HG03135 (cell line): ENCODE measurements around the gene AKT3.

Source experiments
- ATAC-seq: cut with Tn5 transposase; IDR thresholded peaks from one replicate; pipeline ENCODE4 v1.9.1; 2021; ENCODE audit warnings: mild to moderate bottlenecking, moderate library complexity; ENCODE audit not compliant: unreplicated experiment

The AKT3 gene

DNA sequence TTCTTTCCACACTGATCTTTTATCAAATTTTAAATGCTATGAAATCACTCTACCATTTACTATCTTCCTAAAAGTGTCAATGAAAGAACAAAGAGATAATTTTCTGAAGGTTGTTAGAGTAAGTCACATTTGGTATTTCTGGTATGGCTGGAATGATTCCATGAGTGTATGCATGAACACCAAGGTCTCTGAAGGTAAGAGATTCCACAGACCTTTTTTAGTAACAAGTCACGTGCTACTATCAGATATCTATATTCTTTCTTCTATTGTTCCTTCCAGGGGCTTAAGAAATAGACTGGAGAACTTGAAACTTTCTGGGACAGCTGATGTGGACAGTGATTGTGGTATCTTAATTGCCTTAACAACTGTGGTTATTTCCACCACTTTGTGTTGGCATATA, 329.2 kb downstream of the AKT3 start:
- ATAC-seq = no peak

DNA sequence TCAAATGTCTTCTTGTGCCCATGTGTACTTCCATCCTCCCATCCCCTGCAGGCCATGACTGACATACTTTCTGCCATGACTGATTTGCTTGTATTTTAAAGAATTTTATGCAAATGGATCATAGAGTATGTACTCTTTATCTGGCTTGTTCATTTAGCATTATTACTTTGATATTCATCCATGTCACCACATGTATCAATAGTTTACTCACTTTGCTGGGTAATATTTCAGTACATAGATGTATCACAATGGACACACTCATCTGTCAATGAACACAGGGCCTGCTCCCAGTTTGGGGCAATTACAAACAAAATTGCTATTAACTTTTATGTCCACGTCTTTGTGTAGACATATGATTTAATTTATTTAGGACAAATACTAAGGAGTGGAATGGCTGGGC, 335.1 kb downstream of the AKT3 start:
- ATAC-seq = no peak

DNA sequence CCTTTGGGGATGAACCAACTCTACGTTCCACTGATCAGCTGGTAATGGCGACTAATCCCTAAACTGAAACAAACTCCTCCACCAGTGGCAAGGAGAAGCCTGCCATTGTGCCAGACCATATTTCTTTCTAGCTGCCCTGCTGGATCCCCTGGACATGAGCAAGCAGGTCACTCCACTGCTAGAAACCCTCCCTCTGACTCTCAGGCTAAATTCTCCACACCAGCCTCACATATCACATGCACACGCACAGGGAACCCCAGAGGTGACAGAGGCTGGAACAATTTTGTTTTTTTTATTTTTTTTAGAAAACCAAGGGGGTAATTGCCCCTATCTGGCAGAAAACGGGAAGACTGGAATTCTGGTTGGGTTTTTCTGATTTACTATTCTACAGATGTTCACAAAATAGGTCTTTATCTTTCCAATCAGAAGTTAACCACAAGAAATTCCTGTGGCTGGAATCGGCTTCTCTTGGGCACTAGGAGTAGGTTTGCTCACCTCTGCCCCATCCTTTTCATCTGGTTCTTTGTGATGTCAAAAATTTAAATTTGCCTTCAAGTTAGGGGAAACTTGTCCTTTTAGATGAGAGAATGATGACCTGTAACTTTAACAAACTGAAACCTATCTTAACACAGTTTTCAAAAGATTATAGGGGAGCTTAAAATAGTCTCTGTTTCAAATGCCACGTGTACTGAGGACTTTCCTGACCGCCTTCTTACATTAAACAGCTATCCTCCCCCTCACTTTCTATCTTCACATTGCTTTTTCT, 336.1 kb downstream of the AKT3 start:
- ATAC-seq = no peak

DNA sequence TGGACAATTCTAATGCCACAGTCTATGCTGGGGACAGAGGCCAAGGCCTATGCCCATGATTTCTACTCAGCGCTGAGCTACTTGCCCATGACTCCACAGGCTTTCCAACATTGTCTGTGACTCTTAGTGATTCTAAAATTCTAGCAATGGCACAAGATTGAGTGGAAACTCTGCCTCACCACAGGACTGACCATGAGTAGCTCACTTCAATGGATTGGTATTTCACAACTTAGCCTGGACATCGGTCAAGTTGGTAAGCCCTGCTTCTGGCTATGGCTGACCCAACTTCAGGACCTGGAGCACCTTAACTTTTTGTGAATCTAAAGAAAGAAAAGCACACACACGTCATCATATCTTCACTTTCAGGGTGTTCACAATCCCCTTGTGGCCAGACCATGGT, 339.1 kb downstream of the AKT3 start:
- ATAC-seq = no peak

DNA sequence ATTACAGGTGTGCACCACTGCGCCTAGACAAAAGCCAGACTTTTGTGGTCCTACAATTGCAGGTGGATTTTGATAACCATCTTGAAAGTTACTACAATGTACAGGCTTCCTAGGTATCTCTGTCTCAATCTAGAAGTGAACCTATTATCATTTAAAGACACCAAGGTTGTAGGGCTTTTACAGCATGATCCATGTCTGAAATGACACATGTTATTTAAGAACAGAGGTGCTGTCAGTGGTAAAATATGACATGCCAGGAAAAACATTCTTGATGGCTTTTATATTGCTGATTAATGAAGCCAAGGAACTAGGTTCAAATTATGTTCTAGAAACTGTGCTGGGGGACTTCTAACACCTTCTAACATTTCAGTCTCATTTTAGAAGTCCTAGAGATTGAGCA, 341.1 kb downstream of the AKT3 start:
- no peak for ATAC-seq

DNA sequence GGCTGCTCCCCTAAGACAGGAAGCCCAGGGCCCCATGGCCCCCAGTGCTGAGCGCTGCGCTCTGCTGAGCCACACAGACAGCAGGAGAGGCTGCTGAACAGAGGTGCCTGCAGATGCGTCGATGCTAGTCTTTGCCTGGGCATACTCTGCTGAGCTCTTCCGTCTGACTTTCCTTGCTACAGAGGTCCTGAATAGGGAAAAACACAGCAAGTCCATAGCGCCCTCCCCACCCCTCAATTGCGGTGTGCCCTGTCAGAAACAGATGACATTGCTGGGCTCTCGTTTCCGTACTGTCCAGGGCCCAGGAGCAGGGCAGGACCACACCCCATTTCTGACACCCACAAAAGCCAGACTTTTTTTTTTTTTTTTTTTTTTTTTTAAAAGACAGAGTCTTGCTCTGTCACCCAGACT, 341.7 kb downstream of the AKT3 start:
- peak; percentile 80 for ATAC-seq

DNA sequence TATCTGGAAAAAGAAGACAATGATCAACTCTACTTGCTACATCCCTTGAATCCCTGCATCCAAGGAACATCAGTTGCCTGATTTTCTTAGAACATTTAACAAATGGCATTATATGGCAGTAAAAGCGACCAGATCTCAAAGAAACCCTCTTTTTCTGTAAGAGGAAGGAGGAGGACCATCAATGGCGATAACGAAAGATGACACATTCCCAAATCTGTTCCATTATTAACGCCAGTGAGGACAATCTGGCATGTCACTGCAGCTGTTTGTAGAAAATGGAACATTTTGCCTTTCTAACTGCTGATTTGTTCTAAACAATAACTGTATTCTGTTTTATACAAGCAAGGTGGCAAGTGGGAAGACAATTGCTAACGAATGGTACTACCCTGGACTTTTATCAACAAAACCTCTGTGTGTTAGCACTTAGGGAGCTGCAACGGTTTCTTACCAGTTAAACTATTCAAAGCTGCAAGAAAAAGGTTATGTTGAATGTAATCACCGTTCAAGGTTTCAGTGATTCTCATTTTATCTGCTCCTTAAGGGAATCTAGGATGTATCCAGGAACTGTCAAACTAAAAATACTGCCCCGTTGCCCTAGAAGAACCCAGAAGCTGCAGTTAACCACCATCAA, 342.3 kb downstream of the AKT3 start:
- ATAC-seq = no peak

DNA sequence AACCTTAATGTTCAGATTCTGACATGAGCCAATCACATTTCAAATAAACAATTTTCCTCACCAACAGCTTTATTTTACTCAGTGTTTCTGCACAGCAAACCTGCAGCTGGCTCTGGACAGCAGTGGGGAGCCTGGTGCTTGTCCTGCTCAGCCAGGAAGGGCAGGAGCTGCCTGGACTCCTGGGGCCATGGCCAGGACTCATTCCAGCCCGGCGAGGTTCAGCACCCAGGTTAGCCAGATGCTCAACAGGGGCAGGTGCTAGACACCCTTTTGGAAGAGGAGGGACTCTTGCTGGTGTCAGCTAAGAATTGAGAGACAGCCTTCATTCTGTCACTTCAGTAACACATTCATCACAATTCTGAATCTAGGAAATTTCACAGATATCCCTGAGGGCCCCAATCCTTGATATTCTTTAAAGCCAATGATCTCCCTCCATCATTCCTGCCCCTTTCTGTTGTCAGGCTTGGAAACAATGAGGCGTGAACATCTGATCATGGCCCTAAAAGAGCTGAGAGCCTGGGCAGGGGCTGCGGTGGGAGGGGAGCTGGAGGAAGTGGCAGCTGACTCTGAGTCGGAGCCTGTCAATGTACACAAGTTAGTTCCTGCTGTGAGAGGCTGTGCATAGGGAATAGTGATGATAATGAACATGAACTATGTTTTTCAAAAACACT, 342.9 kb downstream of the AKT3 start:
- ATAC-seq = no peak

DNA sequence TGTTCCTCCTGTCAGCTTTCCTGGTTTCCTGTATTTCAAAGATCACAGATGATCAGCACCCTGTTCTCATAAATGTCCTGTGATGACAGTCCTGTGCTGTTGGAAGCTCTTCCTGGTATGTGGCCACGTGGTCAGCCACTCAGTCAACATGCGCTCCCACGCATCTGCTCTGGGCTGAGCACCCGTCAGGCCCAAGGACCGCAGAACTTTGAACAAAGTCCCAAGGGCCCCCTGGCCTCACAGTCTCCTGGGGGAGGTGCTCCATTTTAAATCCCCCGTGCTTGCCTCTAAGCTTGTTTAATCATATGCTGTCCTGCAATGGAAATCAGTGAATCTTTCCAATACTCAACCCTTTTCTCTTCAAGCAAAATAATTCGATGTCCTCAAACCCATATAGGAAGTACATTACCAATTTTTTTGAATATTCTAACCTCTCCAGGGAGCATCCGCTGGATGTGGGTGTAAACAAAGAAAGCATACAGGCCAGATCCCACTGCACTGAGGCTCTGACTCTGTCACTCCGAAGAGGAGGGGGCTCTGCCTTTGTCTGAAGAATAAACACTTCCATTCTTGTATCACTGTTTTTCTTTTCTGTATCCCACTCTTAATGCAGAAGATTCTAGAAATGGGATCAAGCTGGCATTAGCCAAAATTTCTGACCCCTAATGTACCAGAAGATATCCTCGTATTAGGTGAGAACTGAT, 343.9 kb downstream of the AKT3 start:
- no peak for ATAC-seq

DNA sequence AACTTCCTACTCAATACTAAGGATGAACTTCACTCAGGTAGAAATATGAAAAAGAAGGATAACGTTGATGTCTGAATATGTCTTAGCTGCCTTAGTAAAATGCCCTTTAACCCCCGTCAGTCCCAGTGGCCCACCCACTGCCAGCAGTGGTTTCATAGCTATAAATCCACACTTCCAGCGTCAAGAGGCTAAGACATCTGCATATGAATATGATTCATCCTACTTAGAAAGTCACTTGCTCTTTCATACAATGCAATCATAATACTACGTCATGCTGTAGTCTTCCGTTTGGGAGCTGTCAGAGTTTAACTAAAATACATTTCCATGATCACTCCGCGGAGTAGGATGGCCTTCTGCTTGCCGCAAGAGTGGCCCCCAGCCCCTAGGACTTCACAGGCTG, 346.9 kb downstream of the AKT3 start:
- no peak for ATAC-seq

DNA sequence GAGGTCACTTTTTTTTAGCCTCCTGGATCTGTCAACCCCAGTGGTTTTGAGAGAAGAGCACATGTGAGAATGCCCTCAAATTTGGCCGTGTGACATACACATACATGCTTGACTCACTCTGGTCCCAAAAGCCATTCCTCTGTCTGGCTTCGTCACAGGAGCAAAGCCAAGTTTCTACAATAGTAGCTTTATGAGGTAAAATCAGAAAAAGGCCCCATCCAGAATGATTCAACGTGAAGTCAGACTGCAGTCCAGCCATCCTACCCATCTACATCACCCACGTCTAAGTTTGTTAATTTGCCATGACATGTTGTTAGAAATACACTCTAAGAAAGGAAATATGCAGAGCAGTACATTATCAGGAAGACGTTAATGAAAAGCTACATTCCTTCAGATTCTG, 349.0 kb downstream of the AKT3 start:
- ATAC-seq = no peak

DNA sequence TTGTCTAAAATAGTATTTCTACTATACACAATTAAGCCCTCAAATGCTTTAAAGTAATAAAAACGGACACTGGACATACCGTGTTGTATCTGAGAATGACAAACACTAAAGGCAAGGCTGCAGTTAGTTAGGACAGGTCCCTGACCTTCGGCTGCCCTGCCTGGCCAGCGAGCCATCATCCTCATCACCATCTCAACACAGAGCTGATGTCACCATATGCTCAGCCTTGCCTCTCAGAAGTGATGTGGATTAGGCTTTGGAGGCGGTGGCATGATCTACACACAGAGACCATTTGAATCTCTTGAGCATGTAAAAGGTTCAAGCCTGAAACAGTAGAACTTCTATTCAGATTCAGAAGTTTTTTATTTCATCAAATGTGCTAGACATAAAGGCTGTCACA, 349.5 kb downstream of the AKT3 start:
- ATAC-seq = no peak

DNA sequence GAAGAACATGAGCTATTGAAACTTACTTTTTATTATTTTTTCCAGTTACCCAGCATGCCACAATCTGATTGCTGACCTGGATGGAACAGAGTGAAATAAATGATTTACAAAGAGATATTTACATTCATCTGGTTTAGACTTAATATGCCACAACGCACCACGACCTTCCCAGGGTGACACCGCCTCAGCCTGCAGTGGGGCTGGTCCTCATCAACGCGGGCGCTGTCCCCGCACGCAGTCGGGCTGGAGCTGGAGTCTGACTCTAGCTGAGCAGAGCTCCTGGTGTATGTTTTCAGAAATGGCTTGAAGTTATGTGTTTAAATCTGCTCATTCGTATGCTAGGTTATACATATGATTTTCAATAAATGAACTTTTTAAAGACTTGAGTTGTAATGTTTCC, 350.3 kb downstream of the AKT3 start:
- ATAC-seq = no peak

DNA sequence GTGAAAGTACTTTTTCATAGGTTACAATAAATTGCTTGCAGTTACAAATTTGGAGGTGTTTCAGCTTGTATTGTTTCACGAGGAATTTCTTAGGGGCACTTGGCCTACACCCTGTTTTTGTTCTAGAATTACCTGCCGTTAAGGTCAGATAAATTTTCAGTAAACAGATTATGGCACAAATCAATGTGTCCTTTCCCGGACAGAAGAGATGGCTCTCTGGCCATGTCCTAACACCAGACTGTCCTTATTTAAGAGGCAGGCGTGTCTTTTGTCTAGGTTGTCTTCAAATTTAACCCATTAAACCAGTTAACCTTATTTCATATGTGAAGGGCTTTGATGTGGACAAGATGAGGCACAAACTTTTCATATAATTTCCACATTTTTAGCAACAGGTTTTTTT, 350.8 kb downstream of the AKT3 start:
- ATAC-seq = no peak

DNA sequence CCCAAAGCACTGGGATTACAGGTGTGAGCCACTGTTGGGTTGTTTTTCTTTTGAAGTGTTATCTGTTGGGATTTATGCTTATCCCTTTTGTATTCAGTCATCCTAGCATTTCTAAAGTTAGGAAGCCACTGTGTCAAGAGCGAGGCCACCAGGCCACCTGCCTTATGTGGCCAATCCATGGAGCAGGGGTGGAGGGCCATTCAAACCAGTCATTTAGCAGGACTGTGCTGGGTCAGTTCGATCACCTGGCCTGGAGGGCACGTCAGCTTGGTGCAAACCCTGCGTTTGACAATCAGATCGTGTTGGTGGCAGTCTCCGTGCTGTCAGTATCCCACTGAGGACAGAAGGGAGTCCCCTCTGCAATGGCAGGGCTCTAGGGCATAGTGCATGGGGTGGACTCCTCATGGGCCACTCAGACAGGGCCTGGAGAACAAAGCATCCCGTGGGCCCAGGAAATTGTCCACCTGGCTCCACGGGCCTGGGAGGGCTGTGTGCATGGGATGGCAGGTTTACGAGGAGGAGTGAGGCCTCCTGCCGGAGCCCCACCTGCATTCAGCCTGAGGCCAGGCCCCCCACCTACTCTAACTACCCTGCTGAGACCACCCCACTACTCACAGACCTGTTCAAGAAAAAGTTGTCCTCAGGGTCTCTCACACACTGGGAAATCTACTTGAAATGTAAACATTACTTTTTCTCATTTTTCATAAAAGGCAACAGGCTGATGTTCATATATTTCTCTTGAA, 351.9 kb downstream of the AKT3 start:
- ATAC-seq = no peak

DNA sequence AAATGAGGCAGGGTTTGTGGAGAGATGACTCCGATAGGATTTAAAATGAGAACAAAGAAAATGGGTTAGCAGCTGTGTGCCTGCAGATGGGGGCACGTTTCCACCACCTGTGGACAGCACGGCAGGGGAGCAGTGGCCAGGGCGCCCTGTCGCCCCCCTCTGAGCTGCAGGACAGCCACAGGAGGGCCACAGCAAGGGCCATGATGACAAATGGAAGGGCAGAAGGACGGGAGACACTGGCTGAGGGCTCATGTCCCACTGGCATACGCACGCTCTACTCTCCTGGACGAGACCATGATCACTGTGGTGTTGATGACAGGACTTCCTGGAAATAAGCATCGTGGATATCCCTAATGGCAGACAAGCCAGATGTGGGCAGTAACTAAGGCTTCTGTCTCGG, 353.2 kb downstream of the AKT3 start:
- no peak for ATAC-seq

DNA sequence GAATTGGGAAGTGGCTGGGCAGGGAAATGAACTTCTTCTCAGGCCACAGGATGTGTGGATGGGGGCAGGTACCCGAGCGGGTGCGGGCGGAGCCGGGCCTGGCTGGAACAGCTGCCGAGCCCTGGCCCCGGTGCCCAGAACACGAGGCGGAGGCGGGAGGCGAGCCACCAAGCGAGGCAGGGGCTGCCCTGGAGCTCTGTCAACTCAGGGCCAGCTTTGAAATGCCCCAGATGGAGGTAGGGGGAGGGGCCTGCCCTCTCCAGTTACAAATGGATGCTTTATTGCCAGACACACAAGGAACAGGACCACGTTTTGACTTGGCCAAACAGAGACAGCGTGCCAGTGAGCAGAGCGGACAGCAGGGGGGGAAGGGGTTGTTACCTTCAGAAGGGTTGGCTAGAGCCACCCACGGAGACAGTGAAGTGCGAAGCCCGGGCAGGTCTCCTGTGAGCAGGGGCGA, 353.8 kb downstream of the AKT3 start:
- ATAC-seq = no peak

DNA sequence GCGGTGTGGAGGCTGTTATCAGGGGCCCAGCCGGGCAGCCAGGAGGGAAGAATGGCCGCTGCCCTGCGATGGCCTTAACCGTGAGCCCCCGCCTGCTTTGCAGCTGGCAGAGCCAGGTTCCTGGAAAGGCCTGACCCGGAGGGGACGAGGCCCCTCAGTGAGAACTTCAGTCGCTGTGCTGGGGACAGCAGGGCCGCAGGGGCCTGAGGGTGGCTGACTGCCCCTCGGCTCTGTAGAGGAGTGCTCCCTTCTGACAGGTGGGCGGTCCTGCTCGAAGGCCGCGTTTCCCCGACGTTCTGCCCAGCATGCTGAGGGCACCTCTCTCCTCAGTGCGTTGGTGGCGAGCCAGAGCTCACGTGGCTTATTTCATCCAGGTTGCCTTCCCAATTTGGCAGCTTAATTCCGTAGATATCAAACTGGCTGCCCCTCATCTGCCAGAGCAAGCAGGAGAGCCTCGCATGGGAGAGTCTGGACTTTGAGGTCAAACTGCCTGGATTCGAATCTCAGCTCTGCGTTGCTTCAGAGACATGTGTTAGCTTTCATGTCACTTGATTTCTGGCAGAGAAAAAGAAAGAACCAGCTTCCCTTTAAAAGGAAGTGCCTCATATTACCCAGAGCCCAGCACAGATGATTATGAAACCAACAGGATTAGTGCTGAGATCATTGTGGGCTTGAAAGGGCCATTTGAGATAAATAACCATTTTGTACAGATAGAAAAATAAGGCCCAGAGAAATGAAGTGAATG, 354.4 kb downstream of the AKT3 start:
- no peak for ATAC-seq

DNA sequence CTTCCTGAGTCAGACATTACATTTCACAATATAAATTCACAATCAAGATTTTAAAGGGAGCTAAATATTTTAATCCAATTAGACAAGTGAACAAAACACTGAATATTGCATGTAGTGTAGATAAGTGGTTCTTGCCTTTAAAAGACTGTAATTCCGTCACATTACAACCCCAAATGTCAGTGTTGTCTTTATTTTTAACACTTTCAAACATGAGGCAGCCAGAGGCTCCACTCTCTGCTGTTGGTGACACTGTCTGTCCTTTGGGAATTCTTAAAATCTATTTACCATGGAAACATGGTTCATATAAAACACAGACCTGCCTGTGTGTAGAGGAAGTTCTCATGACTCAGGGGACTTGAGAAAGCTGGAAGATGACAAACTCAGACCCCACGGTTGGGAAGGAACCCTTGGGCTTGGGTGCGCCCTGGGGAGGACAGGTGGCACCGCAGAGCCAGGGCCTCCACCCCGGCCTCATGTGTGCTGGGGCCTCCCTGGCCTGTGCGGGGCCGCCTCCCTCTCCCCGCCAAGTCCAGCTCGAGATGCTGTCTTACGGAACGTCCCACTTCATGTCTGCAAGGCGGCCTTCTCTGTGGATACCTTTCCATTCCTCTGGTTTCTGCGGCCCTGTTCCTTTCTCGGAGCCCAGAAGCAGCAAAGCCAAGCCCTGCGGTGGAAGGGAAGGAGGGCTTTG, 355.2 kb downstream of the AKT3 start:
- ATAC-seq = no peak
